Measurements from ENCODE around the gene SH3RF3. TPM values are rescaled to one million over a fixed set of nuclear protein-coding genes. Genes with fewer than 3 reads are reported as not detected.
"Not testable (repeated sequence)": the region's sequence is repeated elsewhere in the genome, so short reads cannot be mapped to it uniquely, and the experiment has no call there.

SH3RF3 gene
- total RNA-seq, 1 donor from 2014 or later: under 0.01 TPM

DNA sequence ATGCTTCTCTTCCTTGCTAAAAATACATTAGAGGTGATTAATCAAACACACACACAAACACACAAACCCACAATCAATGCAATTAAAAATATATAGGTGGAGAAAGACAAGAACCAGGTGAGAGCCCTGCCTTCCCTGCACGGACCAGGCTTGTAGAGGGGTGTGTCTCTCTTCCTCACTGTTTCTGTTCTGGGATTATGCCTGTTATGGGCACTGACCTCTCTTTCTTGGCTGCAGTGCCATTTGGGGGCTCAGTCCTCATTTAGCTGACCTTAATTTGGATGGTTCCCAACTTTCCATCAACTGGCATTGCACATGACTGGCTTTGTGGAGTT is 89.8 kb downstream of the SH3RF3 start:
- FAIRE-seq: no peak
- Histone ChIP-seq H3K27me3 (ENCODE audit: control insufficient read depth, insufficient read depth, low read length) (peaks cover 27% of the 10 kb centered on the region), H3K36me3 (ENCODE audit: control insufficient read depth, insufficient read depth, low read length) (no peaks in the 10 kb centered on the region), H3K4me3 (ENCODE audit: low read depth, low read length) (no peak overlapping the region)
- no peak for DNase-seq (ENCODE audit: low read depth)
- TF ChIP-seq, protein P1, sequence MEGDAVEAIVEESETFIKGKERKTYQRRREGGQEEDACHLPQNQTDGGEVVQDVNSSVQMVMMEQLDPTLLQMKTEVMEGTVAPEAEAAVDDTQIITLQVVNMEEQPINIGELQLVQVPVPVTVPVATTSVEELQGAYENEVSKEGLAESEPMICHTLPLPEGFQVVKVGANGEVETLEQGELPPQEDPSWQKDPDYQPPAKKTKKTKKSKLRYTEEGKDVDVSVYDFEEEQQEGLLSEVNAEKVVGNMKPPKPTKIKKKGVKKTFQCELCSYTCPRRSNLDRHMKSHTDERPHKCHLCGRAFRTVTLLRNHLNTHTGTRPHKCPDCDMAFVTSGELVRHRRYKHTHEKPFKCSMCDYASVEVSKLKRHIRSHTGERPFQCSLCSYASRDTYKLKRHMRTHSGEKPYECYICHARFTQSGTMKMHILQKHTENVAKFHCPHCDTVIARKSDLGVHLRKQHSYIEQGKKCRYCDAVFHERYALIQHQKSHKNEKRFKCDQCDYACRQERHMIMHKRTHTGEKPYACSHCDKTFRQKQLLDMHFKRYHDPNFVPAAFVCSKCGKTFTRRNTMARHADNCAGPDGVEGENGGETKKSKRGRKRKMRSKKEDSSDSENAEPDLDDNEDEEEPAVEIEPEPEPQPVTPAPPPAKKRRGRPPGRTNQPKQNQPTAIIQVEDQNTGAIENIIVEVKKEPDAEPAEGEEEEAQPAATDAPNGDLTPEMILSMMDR (IDR thresholded peaks at IDR 0.05; ENCODE audit: insufficient read depth, low read length, severe bottlenecking): no peak

DNA sequence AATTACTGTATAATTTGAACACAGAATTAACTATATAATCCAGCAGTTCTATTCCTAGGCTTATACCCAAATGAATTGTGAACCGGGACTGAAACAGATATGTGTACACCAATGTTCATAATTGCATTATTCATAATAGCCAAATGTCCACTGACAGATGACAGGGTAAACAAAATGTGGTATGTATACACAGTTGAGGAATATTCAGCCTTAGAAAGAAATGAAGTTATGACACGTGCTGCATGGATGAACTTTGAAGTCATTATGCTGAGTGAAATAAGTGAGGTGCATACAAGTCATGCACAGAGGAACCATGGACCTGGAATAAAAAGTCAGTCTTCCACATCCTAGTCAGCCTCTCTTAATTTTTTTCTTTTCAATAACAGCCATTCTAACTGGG is 91.9 kb downstream of the SH3RF3 start:
- Histone ChIP-seq H3K27me3 (ENCODE audit: control insufficient read depth, insufficient read depth, low read length) (peaks cover 21% of the 10 kb centered on the region), H3K4me3 (ENCODE audit: low read depth, low read length) (no peak overlapping the region), H3K36me3 (ENCODE audit: control insufficient read depth, insufficient read depth, low read length) (no peaks in the 10 kb centered on the region)
- FAIRE-seq: no peak
- TF ChIP-seq, protein P1 (IDR thresholded peaks at IDR 0.05; ENCODE audit: insufficient read depth, low read length, severe bottlenecking): no peak
- no peak for DNase-seq (ENCODE audit: low read depth)

DNA sequence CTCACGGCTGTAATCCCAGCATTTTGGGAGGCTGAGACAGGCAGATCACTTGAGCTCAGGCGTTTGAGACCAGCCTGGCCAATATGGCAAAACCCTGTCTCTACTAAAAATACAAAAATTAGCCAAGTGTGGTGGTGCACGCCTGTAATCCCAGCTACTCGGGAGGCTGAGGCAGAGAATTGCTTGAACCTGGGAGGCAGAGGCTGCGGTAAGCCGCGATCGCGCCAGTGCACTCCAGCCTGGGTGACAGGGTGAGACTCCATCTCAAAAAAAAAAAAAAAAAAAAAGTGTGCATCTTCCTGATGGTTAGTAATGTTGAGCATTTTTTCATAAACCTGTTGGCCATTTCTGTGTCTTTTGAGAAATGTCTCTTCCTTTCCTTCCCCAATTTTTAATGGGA is 92.3 kb downstream of the SH3RF3 start:
- not testable (repeated sequence) for DNase-seq (ENCODE audit: low read depth); H3K4me3 ChIP-seq (ENCODE audit: low read depth, low read length); H3K36me3 ChIP-seq (ENCODE audit: control insufficient read depth, insufficient read depth, low read length); FAIRE-seq
- H3K27me3 ChIP-seq (ENCODE audit: control insufficient read depth, insufficient read depth, low read length): peaks cover 16% of the 10 kb centered on the region

DNA sequence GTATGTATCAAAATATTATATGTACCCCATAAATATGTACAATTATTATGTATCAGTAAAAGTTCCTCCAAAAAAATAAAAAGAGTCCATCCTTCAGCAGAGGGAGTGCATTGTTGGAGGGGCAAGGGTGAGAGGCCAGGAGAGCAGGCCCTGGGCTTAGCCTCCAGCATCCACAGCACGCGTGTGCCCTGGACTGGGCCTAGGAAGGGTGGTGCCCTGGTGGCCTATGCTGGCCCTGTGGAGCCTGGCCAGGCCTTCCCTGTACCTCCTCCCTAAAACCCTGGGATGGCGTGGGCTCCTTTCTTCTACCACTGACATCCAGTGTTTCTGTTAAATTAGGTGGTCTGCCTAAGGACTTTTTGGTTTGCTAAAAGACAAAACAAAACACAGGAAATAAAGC is 93.4 kb downstream of the SH3RF3 start:
- TF ChIP-seq, protein P1 (IDR thresholded peaks at IDR 0.05; ENCODE audit: insufficient read depth, low read length, severe bottlenecking): no peak
- Histone ChIP-seq H3K36me3 (ENCODE audit: control insufficient read depth, insufficient read depth, low read length) (no peaks in the 10 kb centered on the region), H3K4me3 (ENCODE audit: low read depth, low read length) (no peak overlapping the region), H3K27me3 (ENCODE audit: control insufficient read depth, insufficient read depth, low read length) (peaks cover 16% of the 10 kb centered on the region)
- DNase-seq (ENCODE audit: low read depth) (no peak), FAIRE-seq (no peak)

DNA sequence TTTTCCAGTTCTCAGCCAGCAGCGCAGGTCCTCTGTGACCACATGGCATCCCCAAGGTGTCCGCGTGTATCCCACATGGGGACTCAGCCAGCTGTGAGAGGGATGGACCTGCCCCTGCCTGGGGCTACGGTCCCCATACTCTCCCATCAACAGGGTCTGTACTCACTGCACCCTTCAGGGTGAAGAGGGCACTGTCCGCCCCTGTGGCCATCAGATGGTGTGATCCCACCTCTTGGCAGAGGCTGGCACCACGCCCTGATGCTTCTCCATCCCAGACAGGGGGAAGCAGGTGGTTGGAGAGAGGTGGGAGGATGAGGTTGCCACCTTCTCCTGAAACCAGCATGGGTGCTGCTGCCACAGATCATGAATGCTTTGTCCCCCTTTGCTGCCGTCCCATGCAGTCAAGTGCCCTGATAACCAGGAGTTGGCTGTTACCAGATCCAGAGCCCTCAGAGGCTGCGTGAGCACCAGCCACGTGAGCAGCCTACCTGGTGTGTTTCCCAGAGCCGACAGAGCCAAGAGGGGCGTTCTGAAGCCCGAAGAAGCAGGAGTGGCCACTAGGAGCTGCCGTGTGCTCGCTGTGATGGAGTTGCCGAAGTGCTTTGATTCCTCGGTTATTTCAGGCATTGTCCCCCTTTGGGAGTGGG is 93.9 kb downstream of the SH3RF3 start:
- TF ChIP-seq, protein P1 (IDR thresholded peaks at IDR 0.05; ENCODE audit: insufficient read depth, low read length, severe bottlenecking): no peak
- FAIRE-seq (no peak), DNase-seq (ENCODE audit: low read depth) (no peak)
- Histone ChIP-seq H3K27me3 (ENCODE audit: control insufficient read depth, insufficient read depth, low read length) (peaks cover 18% of the 10 kb centered on the region), H3K4me3 (ENCODE audit: low read depth, low read length) (no peak overlapping the region), H3K36me3 (ENCODE audit: control insufficient read depth, insufficient read depth, low read length) (no peaks in the 10 kb centered on the region)

DNA sequence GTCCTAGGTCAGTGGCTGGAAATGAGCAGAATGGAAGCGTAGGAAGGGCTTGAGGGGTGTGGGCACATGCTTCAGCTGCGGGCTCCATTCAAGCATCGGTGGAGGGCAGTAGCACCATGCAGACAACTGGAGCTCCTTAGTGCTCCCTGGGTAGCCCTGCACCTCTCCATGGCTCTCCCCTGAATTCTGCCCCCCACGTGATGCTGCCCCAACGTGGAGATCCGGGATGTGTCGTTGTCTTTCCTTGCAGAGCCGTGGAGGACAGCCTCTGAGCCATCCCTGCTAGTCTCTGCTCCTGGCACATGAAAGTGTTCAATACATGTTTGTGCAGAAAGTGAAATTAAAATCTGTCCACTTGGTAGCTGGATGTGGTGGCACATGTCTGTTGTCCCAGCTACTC is 94.5 kb downstream of the SH3RF3 start:
- TF ChIP-seq, protein P1 (IDR thresholded peaks at IDR 0.05; ENCODE audit: insufficient read depth, low read length, severe bottlenecking): no peak
- no peak for FAIRE-seq
- Histone ChIP-seq H3K4me3 (ENCODE audit: low read depth, low read length) (no peak overlapping the region), H3K36me3 (ENCODE audit: control insufficient read depth, insufficient read depth, low read length) (no peaks in the 10 kb centered on the region), H3K27me3 (ENCODE audit: control insufficient read depth, insufficient read depth, low read length) (peaks cover 16% of the 10 kb centered on the region)
- DNase-seq (ENCODE audit: low read depth): no peak

DNA sequence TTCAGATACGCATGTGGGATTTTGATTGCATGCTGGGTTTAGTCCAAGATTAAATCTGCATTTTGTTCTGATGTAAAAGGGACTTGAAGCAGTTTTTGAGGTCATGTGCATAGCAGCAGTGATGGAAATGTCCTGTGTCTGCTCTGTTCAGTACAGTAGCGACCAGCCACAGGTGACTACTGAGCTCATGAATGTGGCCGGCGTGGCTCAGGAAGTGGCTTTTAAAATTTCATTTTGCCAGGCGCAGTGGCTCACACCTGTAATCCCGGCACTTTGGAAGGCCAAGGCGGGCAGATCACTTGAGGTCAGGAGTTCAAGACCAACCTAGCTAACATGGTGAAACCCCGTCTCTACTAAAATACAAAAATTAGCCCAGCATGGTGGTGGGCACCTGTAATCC is 95.3 kb downstream of the SH3RF3 start:
- not testable (repeated sequence) for H3K36me3 ChIP-seq (ENCODE audit: control insufficient read depth, insufficient read depth, low read length); H3K4me3 ChIP-seq (ENCODE audit: low read depth, low read length); DNase-seq (ENCODE audit: low read depth); FAIRE-seq
- H3K27me3 ChIP-seq (ENCODE audit: control insufficient read depth, insufficient read depth, low read length): peaks cover 12% of the 10 kb centered on the region

Data from bronchial epithelial cell (primary cell).